HG03139 (cell line): ENCODE results near the gene CPED1.

ENCODE experiments used
- ATAC-seq: cut with Tn5 transposase; IDR thresholded peaks from one replicate; pipeline ENCODE4 v1.9.1; 2021; ENCODE audit not compliant: unreplicated experiment

The CPED1 gene

GRCh38 chr7:121334875-121335648 is 346.6 kb downstream of the CPED1 start:
- ATAC-seq, result no peak

- no peak for ATAC-seq
These were observed 348.1 kb downstream of the CPED1 start for GRCh38 chr7:121336579-121336978.

GRCh38 chr7:121337398-121337797 is 348.9 kb downstream of the CPED1 start:
- ATAC-seq, result no peak

GRCh38 chr7:121339082-121339481 is 350.6 kb downstream of the CPED1 start:
- ATAC-seq, result no peak

GRCh38 chr7:121341933-121342332 is 353.4 kb downstream of the CPED1 start:
- ATAC-seq, result no peak

- ATAC-seq, result no peak
These were observed 354.1 kb downstream of the CPED1 start for GRCh38 chr7:121342631-121343030.

- no peak for ATAC-seq
These were observed 354.8 kb downstream of the CPED1 start for GRCh38 chr7:121343302-121343701.

- no peak for ATAC-seq
These were observed 355.6 kb downstream of the CPED1 start for GRCh38 chr7:121344093-121344492.

GRCh38 chr7:121344497-121344896 is 356.0 kb downstream of the CPED1 start:
- ATAC-seq, result no peak
